HG02642 (cell line): ENCODE measurements around the gene TWNK.
A peak's percentile ranks its signal among the peaks of the same experiment; 100 is the strongest.

Experiments used
- ATAC-seq: cut with Tn5 transposase; IDR thresholded peaks from one replicate; pipeline ENCODE4 v1.9.1; 2021; ENCODE audit warnings: mild to moderate bottlenecking; ENCODE audit not compliant: unreplicated experiment, poor library complexity

Gene TWNK

GRCh38 chr10:101042667-101043362 is 55.5 kb downstream of the TWNK start:
- peak; percentile 95 for ATAC-seq

GRCh38 chr10:101043363-101043707 is 56.0 kb downstream of the TWNK start:
- no peak for ATAC-seq
